Measurements from ENCODE around the gene ARMH3. TPM values are rescaled to one million over a fixed set of nuclear protein-coding genes. Genes with fewer than 3 reads are reported as not detected.
A peak's percentile ranks its signal among the peaks of the same experiment; 100 is the strongest.

Gene ARMH3
- total RNA-seq, 1 experiment from 2014 or later, result 9.7 TPM

DNA sequence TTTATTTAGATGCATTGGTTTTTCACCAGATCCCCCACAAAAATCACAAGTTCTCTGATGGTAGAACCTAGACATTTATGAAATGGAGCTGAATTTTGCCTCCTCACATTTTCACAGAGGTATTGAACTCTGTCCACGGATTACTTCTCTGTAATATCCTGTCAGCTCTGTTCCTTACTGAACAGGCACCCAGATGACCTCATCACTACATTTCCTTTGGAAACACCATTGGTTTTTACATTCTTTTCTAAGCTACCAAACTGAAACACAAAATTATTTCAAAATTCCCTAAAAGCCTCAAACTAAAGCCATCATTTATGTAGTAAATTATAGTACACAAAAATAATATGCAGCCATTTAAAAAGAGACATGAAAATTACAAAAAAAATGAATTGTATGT lies 114.1 kb downstream of the ARMH3 start:
- Histone ChIP-seq H3K4me2 (ENCODE audit: low read length) (no peak overlapping the region), H3K36me3 (ENCODE audit: low read depth, low read length) (no peaks in the 10 kb centered on the region), H3K27me3 (ENCODE audit: low read length) (no peaks in the 10 kb centered on the region), H3K9me3 (ENCODE audit: low read length) (no peaks in the 10 kb centered on the region), H3F3A (ENCODE audit: low read length, unreplicated experiment) (peaks cover 10% of the 10 kb centered on the region), H3K9ac (ENCODE audit: low read length) (no peak overlapping the region), H3K4me1 (ENCODE audit: insufficient read depth, low read length) (peaks cover 41% of the 10 kb centered on the region), H3K9me2 (replicated peaks; ENCODE audit: low read length) (no peaks in the 10 kb centered on the region), H3K27ac (ENCODE audit: low read length) (no peak overlapping the region), H2AFZ (ENCODE audit: low read length) (no peak overlapping the region), H3K4me3 (ENCODE audit: low read length) (no peak overlapping the region), H3K79me2 (ENCODE audit: low read length) (no peaks in the 10 kb centered on the region), H4K20me1 (ENCODE audit: low read length) (no peaks in the 10 kb centered on the region)
- intact Hi-C loops (cut with micrococcal nuclease), result no loop called here
- ChIA-PET POLR2A (ENCODE audit: unreplicated experiment) (interaction anchor here (0.5 kb wide), 1 partner anchor 100 kb away, joined by 3 read pairs; no protein-coding TSS in a partner anchor), CTCF (no interaction called here)
- no peak for ATAC-seq
- peak; percentile 6 for DNase-seq
- BruUV-seq (replicated peaks), result no TSS peak
- TF ChIP-seq, protein P1, sequence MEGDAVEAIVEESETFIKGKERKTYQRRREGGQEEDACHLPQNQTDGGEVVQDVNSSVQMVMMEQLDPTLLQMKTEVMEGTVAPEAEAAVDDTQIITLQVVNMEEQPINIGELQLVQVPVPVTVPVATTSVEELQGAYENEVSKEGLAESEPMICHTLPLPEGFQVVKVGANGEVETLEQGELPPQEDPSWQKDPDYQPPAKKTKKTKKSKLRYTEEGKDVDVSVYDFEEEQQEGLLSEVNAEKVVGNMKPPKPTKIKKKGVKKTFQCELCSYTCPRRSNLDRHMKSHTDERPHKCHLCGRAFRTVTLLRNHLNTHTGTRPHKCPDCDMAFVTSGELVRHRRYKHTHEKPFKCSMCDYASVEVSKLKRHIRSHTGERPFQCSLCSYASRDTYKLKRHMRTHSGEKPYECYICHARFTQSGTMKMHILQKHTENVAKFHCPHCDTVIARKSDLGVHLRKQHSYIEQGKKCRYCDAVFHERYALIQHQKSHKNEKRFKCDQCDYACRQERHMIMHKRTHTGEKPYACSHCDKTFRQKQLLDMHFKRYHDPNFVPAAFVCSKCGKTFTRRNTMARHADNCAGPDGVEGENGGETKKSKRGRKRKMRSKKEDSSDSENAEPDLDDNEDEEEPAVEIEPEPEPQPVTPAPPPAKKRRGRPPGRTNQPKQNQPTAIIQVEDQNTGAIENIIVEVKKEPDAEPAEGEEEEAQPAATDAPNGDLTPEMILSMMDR (conservative IDR thresholded peaks at IDR 0.05; ENCODE audit: low read depth, low read length), result no peak
- TF ChIP-seq EZH2phosphoT487 (IDR thresholded peaks at IDR 0.05; ENCODE audit: borderline replicate concordance, low read length) (no peak), EZH2 (IDR thresholded peaks at IDR 0.05; ENCODE audit: low read length, unreplicated experiment) (no peak)

- TF ChIP-seq, protein P1 (conservative IDR thresholded peaks at IDR 0.05; ENCODE audit: low read depth, low read length), result no peak
- TF ChIP-seq EZH2phosphoT487 (IDR thresholded peaks at IDR 0.05; ENCODE audit: borderline replicate concordance, low read length) (no peak), EZH2 (IDR thresholded peaks at IDR 0.05; ENCODE audit: low read length, unreplicated experiment) (no peak)
- peaks cover 10% of the 10 kb centered on the region for H3F3A ChIP-seq (ENCODE audit: low read length, unreplicated experiment)
- no peaks in the 10 kb centered on the region for H3K9me2 ChIP-seq (replicated peaks; ENCODE audit: low read length)
- H2AFZ ChIP-seq (ENCODE audit: low read length), result no peak overlapping the region
- no peaks in the 10 kb centered on the region for H3K79me2 ChIP-seq (ENCODE audit: low read length)
- no TSS peak for BruUV-seq (replicated peaks)
- intact Hi-C loops (cut with micrococcal nuclease), result no loop called here
- no peaks in the 10 kb centered on the region for H3K9me3 ChIP-seq (ENCODE audit: low read length)
- no peaks in the 10 kb centered on the region for H4K20me1 ChIP-seq (ENCODE audit: low read length)
- peak; percentile 24 for DNase-seq
- CTCF ChIA-PET, result no interaction called here
- H3K27ac ChIP-seq (ENCODE audit: low read length), result no peak overlapping the region
- no peak overlapping the region for H3K9ac ChIP-seq (ENCODE audit: low read length)
- no peak overlapping the region for H3K4me2 ChIP-seq (ENCODE audit: low read length)
- H3K4me3 ChIP-seq (ENCODE audit: low read length), result no peak overlapping the region
- ATAC-seq, result no peak
- H3K27me3 ChIP-seq (ENCODE audit: low read length), result no peaks in the 10 kb centered on the region
- POLR2A ChIA-PET (ENCODE audit: unreplicated experiment), result no interaction called here
- no peaks in the 10 kb centered on the region for H3K36me3 ChIP-seq (ENCODE audit: low read depth, low read length)
- peaks cover 41% of the 10 kb centered on the region for H3K4me1 ChIP-seq (ENCODE audit: insufficient read depth, low read length)
Measured at GRCh38 chr10:101940916-101941315, 115.1 kb downstream of the ARMH3 start.

GRCh38 chr10:101939729-101940128 lies 116.2 kb downstream of the ARMH3 start:
- Histone ChIP-seq H3F3A (ENCODE audit: low read length, unreplicated experiment) (peaks cover 10% of the 10 kb centered on the region), H3K4me3 (ENCODE audit: low read length) (no peak overlapping the region), H3K9me3 (ENCODE audit: low read length) (no peaks in the 10 kb centered on the region), H3K36me3 (ENCODE audit: low read depth, low read length) (no peaks in the 10 kb centered on the region), H4K20me1 (ENCODE audit: low read length) (no peaks in the 10 kb centered on the region), H3K27me3 (ENCODE audit: low read length) (no peaks in the 10 kb centered on the region), H3K9me2 (replicated peaks; ENCODE audit: low read length) (no peaks in the 10 kb centered on the region), H3K27ac (ENCODE audit: low read length) (peak overlapping the region; percentile 77), H3K79me2 (ENCODE audit: low read length) (no peaks in the 10 kb centered on the region), H3K9ac (ENCODE audit: low read length) (no peak overlapping the region), H3K4me2 (ENCODE audit: low read length) (peak overlapping the region; percentile 44), H3K4me1 (ENCODE audit: insufficient read depth, low read length) (peaks cover 41% of the 10 kb centered on the region), H2AFZ (ENCODE audit: low read length) (no peak overlapping the region)
- DNase-seq (no peak), ATAC-seq (peak; percentile 8; the same call in 1 of the 2 replicates)
- POLR2A ChIA-PET (ENCODE audit: unreplicated experiment), result no interaction called here
- intact Hi-C loops (cut with micrococcal nuclease), result no loop called here
- TSS peak; percentile 79 for BruUV-seq (replicated peaks)
- CTCF ChIA-PET, result interaction anchor here (0.8 kb wide), 1 partner anchor 71 kb away, joined by 3 read pairs; no protein-coding TSS in a partner anchor
- TF ChIP-seq EZH2 (IDR thresholded peaks at IDR 0.05; ENCODE audit: low read length, unreplicated experiment) (no peak), EZH2phosphoT487 (IDR thresholded peaks at IDR 0.05; ENCODE audit: borderline replicate concordance, low read length) (no peak)
- TF ChIP-seq, protein P1 (conservative IDR thresholded peaks at IDR 0.05; ENCODE audit: low read depth, low read length), result no peak

Data from PC-3 (cell line).